Ishikawa (cell line): ENCODE measurements around the gene PRSS58.
A peak's percentile ranks its signal among the peaks of the same experiment; 100 is the strongest.

ENCODE experiments used
- EGR1 ChIP-seq: IDR thresholded peaks from 2 replicates; pipeline ENCODE4 v1.6.1; 2012
- EP300 ChIP-seq: IDR thresholded peaks from 2 replicates; pipeline ENCODE4 v1.6.1; 2012; ENCODE audit warnings: borderline replicate concordance
- FOXM1 ChIP-seq: IDR thresholded peaks from 2 replicates; pipeline ENCODE4 v1.6.1; 2012; ENCODE audit warnings: low read depth, borderline replicate concordance
- NFIC ChIP-seq: IDR thresholded peaks from 2 replicates; pipeline ENCODE4 v1.6.1; 2012
- RAD21 ChIP-seq: IDR thresholded peaks from 2 replicates; pipeline ENCODE4 v1.6.1; 2012; ENCODE audit warnings: low read depth
- TEAD4 ChIP-seq: IDR thresholded peaks from 2 replicates; pipeline ENCODE4 v1.6.1; 2012
- USF1 ChIP-seq: IDR thresholded peaks from 2 replicates; pipeline ENCODE4 v1.6.1; 2012
- YY1 ChIP-seq: IDR thresholded peaks from 2 replicates; pipeline ENCODE4 v1.6.1; 2012; ENCODE audit warnings: low read depth
- ZBTB7A ChIP-seq: IDR thresholded peaks from 2 replicates; pipeline ENCODE4 v1.6.1; 2012; ENCODE audit warnings: low read depth
- TF ChIP-seq, protein P1 (sequence below): IDR thresholded peaks from 2 replicates; pipeline ENCODE4 v1.6.1; 2012; ENCODE audit warnings: low read depth, mild to moderate bottlenecking
- TF ChIP-seq, protein P2 (sequence below): IDR thresholded peaks from 2 replicates; pipeline ENCODE4 v1.6.1; 2012

PRSS58 gene

GRCh38 chr7:142243823-142244222 lies 14.0 kb downstream of the PRSS58 start:
- TF ChIP-seq RAD21 (no peak), YY1 (no peak), NFIC (no peak), EP300 (no peak), ZBTB7A (no peak), EGR1 (no peak), USF1 (no peak)
- TF ChIP-seq, protein P1, sequence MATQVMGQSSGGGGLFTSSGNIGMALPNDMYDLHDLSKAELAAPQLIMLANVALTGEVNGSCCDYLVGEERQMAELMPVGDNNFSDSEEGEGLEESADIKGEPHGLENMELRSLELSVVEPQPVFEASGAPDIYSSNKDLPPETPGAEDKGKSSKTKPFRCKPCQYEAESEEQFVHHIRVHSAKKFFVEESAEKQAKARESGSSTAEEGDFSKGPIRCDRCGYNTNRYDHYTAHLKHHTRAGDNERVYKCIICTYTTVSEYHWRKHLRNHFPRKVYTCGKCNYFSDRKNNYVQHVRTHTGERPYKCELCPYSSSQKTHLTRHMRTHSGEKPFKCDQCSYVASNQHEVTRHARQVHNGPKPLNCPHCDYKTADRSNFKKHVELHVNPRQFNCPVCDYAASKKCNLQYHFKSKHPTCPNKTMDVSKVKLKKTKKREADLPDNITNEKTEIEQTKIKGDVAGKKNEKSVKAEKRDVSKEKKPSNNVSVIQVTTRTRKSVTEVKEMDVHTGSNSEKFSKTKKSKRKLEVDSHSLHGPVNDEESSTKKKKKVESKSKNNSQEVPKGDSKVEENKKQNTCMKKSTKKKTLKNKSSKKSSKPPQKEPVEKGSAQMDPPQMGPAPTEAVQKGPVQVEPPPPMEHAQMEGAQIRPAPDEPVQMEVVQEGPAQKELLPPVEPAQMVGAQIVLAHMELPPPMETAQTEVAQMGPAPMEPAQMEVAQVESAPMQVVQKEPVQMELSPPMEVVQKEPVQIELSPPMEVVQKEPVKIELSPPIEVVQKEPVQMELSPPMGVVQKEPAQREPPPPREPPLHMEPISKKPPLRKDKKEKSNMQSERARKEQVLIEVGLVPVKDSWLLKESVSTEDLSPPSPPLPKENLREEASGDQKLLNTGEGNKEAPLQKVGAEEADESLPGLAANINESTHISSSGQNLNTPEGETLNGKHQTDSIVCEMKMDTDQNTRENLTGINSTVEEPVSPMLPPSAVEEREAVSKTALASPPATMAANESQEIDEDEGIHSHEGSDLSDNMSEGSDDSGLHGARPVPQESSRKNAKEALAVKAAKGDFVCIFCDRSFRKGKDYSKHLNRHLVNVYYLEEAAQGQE = no peak

- TF ChIP-seq, protein P1 = no peak
- TF ChIP-seq NFIC = no peak
- TF ChIP-seq, protein P2, sequence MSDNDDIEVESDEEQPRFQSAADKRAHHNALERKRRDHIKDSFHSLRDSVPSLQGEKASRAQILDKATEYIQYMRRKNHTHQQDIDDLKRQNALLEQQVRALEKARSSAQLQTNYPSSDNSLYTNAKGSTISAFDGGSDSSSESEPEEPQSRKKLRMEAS = no peak
Measured at GRCh38 chr7:142240546-142240945, 17.3 kb downstream of the PRSS58 start.

- TF ChIP-seq FOXM1 = no peak
- peak; percentile 46 for TF ChIP-seq USF1
- no peak for TF ChIP-seq NFIC
- TF ChIP-seq RAD21 = peak; percentile 5; the same call in 1 of the 2 replicates
Measured at GRCh38 chr7:142231716-142232115, 26.1 kb downstream of the PRSS58 start.

DNA sequence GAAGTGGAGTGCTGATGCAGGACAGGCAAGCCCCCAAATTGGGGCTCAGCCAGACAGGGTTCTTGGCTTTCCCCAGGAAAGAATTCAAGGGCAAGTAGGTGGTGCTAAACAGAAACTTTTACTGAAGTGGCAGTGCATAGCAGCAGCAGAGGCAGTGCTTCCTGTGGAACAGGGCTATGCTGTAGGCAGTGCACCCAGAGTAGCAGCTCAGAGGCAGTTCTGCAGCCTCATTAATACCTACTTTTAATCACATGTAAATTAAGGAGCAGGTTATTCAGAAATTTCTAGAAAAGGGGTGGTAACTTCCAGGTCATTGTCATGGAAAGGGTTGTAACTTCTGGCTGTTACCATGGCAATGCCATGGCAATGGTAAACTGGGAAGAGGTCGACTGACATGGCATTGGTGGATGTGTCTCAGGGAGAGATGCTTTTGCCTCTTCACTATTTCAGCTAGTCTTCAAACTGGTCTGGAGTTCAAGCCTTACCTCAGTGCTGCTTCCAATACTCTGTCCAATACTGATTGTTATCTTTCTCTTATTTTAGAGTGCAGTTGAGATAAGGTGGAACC lies 29.2 kb downstream of the PRSS58 start:
- TF ChIP-seq TEAD4 (no peak), EP300 (no peak)
